ENCODE measurements around the gene SCCPDH.

DNA sequence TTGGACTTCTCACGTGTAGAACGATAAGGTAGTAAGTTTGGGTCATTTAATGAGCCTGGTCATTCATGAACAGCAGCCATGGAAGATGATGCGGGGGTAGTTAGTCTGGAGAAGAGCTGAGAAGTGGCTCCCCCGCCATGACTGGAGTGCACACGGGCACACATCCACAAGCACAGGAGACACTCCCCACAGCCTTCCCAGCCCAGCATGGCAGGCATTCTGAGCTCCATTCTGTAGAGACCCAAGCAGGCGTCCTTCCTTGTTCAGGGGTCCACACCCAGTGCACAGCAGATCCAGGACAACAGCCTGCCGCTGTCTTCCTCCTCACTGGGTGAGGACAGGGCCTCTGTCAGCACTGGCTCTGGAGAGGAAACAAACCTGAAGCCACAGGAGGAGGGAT is 57.0 kb downstream of the SCCPDH start:
- TF ChIP-seq, protein P1, sequence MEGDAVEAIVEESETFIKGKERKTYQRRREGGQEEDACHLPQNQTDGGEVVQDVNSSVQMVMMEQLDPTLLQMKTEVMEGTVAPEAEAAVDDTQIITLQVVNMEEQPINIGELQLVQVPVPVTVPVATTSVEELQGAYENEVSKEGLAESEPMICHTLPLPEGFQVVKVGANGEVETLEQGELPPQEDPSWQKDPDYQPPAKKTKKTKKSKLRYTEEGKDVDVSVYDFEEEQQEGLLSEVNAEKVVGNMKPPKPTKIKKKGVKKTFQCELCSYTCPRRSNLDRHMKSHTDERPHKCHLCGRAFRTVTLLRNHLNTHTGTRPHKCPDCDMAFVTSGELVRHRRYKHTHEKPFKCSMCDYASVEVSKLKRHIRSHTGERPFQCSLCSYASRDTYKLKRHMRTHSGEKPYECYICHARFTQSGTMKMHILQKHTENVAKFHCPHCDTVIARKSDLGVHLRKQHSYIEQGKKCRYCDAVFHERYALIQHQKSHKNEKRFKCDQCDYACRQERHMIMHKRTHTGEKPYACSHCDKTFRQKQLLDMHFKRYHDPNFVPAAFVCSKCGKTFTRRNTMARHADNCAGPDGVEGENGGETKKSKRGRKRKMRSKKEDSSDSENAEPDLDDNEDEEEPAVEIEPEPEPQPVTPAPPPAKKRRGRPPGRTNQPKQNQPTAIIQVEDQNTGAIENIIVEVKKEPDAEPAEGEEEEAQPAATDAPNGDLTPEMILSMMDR (IDR thresholded peaks at IDR 0.05; ENCODE audit: low read length), result no peak
- TF ChIP-seq EZH2phosphoT487 (IDR thresholded peaks at IDR 0.05; ENCODE audit: low read length), result no peak
- no peak for TF ChIP-seq EZH2 (optimal IDR thresholded peaks at IDR 0.05; ENCODE audit: low read depth, low read length)

All from MM.1S (cell line).